Effector memory CD4-positive, alpha-beta T cell (primary cell): ENCODE measurements around the gene SSUH2.

ENCODE experiments used
- DNase-seq, 3 donors: peaks; one replicate each; pipeline ENCODE4 v3.0.0-alpha.2; 2020
- H3K27ac ChIP-seq: 2 replicates; pipeline ENCODE4 v1.7.0; 2013; ENCODE audit warnings: mild to moderate bottlenecking, low read length, moderate library complexity; ENCODE audit not compliant: insufficient read depth, poor library complexity, severe bottlenecking
- H3K27me3 ChIP-seq: replicated peaks from 2 replicates; pipeline ENCODE4 v1.7.0; 2013; ENCODE audit warnings: mild to moderate bottlenecking, low read length; ENCODE audit not compliant: insufficient read depth, control insufficient read depth, poor library complexity, severe bottlenecking
- H3K36me3 ChIP-seq: 2 replicates; pipeline ENCODE4 v1.7.0; 2013; ENCODE audit warnings: mild to moderate bottlenecking, low read length, moderate library complexity; ENCODE audit not compliant: control insufficient read depth, insufficient read depth
- H3K4me1 ChIP-seq: 2 replicates; pipeline ENCODE4 v1.7.0; 2013; ENCODE audit warnings: low read length, mild to moderate bottlenecking; ENCODE audit not compliant: control insufficient read depth, insufficient read depth, poor library complexity, severe bottlenecking
- H3K4me3 ChIP-seq: 2 replicates; pipeline ENCODE4 v1.7.0; 2013; ENCODE audit warnings: low read length, low read depth, mild to moderate bottlenecking; ENCODE audit not compliant: insufficient read depth, poor library complexity, severe bottlenecking
- H3K9me3 ChIP-seq: 2 replicates; pipeline ENCODE4 v1.7.0; 2013; ENCODE audit warnings: mild to moderate bottlenecking, low read length, moderate library complexity; ENCODE audit not compliant: control insufficient read depth

Gene SSUH2

GRCh38 chr3:8610951-8611350, 33.6 kb downstream of the SSUH2 start:
- Histone ChIP-seq H3K4me3 (no peak overlapping the region), H3K9me3 (no peaks in the 10 kb centered on the region), H3K27ac (no peak overlapping the region), H3K27me3 (no peaks in the 10 kb centered on the region), H3K36me3 (no peaks in the 10 kb centered on the region), H3K4me1 (no peaks in the 10 kb centered on the region)
- no peak for DNase-seq

DNA sequence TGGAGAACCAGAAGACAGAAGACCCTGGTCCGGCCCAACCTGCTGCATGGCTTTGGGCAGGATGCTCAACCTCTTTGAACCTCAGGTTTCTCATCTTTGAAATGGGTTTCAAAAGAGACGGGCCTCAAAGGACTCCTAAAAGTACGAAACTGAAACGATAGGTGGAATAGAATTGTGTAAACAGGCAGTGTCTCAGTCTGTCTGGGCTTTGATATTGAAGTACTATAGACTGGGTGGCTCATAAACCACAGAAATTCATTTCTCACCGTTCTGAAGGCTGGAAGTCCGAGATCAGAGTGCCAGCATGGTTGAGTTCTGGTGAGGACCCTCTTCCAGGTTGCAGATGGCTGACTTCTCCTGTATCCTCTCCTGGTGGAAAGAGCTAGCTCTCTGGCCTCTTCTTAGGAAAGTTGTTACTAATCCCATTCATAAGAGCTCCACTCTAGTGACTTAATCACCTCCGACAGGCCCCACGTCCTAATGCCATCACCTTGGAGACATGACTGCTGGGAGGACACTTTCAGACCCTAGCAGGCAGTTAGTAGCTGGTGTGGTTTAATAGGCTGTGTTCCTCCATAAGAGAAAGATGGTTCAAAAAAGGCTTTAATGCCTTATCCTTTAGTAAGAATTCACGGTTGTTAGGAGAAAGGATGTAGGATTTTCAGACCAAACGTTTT, 35.7 kb downstream of the SSUH2 start:
- Histone ChIP-seq H3K4me3 (no peak overlapping the region), H3K36me3 (no peaks in the 10 kb centered on the region), H3K27me3 (no peaks in the 10 kb centered on the region), H3K9me3 (no peaks in the 10 kb centered on the region), H3K4me1 (no peaks in the 10 kb centered on the region), H3K27ac (no peak overlapping the region)
- no peak for DNase-seq

DNA sequence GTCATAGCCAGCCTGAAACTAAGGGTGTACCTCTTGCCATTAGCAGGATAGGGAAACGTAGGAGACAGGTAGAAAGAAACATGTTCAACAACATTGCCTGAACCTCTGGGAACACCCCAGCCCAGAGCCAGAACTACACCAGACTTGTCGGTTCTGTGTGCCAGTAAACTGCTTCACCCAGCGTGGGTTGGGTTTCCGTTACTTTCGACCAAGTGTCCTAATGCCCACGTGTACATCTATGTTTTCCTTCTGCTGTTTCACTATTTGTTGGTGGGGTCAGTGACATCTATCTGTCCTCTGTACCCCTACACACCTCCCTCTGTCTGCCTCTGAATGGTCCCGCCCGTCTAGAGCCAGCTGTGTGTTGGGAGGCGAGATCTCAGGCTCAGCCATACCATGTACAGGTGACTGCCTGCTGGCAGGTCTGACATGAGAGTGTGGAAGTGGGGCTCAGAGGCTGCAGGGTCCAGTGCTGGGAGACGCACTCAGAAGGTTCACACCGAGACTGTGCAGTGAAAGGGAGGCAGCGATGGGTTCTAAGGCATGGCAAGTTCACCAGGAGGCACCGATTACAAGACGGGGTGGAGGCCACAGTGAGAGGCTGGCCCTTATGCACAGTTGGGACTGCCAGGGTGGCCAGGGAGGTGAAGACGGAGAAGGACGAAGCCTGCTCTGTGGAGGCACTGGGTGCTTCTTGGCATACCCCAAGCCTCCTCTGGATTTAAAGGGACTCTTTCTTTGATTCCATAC, 36.4 kb downstream of the SSUH2 start:
- Histone ChIP-seq H3K4me1 (no peaks in the 10 kb centered on the region), H3K27me3 (no peaks in the 10 kb centered on the region), H3K4me3 (no peak overlapping the region), H3K27ac (no peak overlapping the region), H3K9me3 (no peaks in the 10 kb centered on the region), H3K36me3 (no peaks in the 10 kb centered on the region)
- no peak for DNase-seq

DNA sequence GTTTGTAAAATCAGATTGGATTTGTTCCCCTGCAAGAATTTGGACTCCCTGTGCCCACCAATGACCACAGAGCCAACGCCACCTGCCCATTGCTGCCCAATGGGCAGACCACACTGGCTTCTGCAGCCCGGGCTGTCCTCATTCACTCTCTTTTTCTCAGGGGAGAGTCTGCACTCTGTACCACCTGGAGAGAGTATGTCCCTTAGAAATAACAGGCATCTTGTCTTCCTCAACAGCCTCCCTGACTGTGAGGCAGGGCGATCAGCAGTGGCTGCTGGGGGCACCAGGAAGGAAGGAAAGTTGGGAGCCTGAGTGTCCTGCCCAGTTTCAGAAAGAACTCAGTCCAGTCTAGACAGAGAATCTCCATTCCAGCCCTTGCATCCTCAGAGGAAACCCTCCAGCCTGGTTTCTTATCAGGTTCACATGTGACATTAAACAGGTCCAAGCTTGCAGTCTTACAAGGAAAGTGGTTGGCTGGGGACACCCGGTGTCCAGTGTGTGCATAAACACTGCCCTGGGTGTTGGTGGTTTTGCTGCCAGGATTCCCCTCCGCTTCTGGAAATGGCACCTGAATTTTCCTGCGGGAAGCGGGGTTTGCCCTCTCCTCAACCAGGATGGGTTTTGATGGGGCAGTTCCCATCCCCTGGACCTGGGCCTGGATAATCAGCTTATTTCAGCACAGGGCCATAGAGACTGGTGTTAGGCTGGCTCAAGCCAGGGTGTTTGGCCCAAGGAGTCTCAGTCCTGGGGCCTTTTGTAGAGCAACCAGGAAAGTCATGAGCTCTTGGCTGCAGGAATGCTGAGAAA, 37.2 kb downstream of the SSUH2 start:
- no peak for DNase-seq
- no peak overlapping the region for H3K4me3 ChIP-seq
- no peaks in the 10 kb centered on the region for H3K36me3 ChIP-seq
- H3K27ac ChIP-seq, result no peak overlapping the region
- no peaks in the 10 kb centered on the region for H3K4me1 ChIP-seq
- H3K27me3 ChIP-seq, result no peaks in the 10 kb centered on the region
- no peaks in the 10 kb centered on the region for H3K9me3 ChIP-seq

DNA sequence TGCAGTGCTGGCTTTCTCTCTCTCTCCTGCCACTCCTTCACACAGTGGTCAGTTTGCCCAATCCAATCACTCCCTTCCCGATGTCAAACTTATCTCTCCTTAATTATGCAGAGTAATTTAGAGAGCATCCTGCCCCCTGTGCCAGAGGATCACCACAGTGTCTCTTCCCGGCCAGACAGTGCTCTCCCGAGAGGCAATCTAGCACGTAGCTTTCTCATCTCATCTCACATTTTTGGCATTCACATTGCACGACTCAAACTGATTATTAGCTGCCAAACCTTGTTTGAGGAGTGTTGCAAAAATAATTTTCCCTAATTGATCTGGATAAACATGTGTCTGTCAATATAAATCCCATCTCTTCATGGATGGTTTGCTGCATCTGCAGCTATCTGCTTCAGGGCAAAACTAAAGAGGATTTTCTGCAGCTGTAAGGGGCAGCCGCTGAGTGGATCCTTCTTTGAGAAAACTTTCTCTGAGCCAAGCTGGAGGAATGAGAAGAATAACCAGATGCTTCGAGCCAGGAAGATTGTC, 37.8 kb downstream of the SSUH2 start:
- Histone ChIP-seq H3K27me3 (no peaks in the 10 kb centered on the region), H3K4me3 (no peak overlapping the region), H3K9me3 (no peaks in the 10 kb centered on the region), H3K27ac (no peak overlapping the region), H3K36me3 (no peaks in the 10 kb centered on the region), H3K4me1 (no peaks in the 10 kb centered on the region)
- no peak for DNase-seq

DNA sequence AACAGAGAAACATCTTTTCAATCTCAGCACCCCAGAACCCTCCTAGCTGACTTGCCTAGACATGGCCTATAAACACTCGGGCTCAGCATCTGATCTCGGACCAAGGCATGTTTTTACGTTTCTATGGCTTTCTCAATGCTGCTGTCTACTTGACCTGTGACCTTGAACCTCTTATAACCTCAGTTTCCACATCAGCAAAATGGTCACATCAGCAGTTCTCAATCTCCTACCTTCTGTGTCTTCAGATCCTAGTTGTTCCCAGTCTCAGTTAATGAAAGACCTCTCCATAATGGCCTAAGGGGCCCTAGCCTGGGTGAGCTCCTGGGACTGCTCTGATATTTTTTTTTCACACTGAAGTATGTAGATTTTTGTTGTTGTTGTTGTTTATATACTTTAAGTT, 39.6 kb downstream of the SSUH2 start:
- no peaks in the 10 kb centered on the region for H3K36me3 ChIP-seq
- H3K27ac ChIP-seq, result no peak overlapping the region
- no peaks in the 10 kb centered on the region for H3K4me1 ChIP-seq
- DNase-seq, result no peak
- H3K27me3 ChIP-seq, result no peaks in the 10 kb centered on the region
- H3K9me3 ChIP-seq, result no peaks in the 10 kb centered on the region
- no peak overlapping the region for H3K4me3 ChIP-seq

DNA sequence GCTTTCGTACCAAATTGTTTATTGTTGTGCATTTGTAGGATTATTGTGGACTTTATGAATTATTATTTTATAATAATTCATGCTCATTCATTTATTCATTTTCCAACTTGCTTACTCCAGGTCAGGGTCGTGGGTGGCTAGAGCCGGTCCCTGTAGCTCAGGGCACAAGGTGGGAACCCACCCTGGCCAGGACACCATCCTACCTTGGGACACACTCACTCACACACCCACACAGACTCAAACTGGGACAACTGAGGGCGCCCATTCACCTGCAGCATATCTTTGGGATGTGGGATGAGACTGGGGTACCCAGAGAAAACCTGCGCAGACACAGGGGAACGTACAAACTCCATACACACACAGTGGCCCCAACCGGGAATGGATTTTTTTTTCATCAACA, 40.6 kb downstream of the SSUH2 start:
- DNase-seq, result no peak
- Histone ChIP-seq H3K4me3 (no peak overlapping the region), H3K36me3 (no peaks in the 10 kb centered on the region), H3K27me3 (no peaks in the 10 kb centered on the region), H3K9me3 (no peaks in the 10 kb centered on the region), H3K27ac (no peak overlapping the region), H3K4me1 (no peaks in the 10 kb centered on the region)

GRCh38 chr3:8603115-8603710, 41.4 kb downstream of the SSUH2 start:
- Histone ChIP-seq H3K4me3 (no peak overlapping the region), H3K4me1 (no peaks in the 10 kb centered on the region), H3K36me3 (no peaks in the 10 kb centered on the region), H3K9me3 (no peaks in the 10 kb centered on the region), H3K27me3 (no peaks in the 10 kb centered on the region), H3K27ac (no peak overlapping the region)
- no peak for DNase-seq

- no peak overlapping the region for H3K27ac ChIP-seq
- no peaks in the 10 kb centered on the region for H3K4me1 ChIP-seq
- no peak overlapping the region for H3K4me3 ChIP-seq
- no peaks in the 10 kb centered on the region for H3K27me3 ChIP-seq
- no peak for DNase-seq
- H3K36me3 ChIP-seq, result no peaks in the 10 kb centered on the region
- H3K9me3 ChIP-seq, result no peaks in the 10 kb centered on the region
Measured at GRCh38 chr3:8600457-8600856, 44.1 kb downstream of the SSUH2 start.
